Fibroblast of skin of scalp (primary cell): ENCODE measurements around the gene CPT1C.

Experiments
- DNase-seq: peaks from one replicate; pipeline ENCODE4 v3.0.0-alpha.2; 2013

The CPT1C gene

DNA sequence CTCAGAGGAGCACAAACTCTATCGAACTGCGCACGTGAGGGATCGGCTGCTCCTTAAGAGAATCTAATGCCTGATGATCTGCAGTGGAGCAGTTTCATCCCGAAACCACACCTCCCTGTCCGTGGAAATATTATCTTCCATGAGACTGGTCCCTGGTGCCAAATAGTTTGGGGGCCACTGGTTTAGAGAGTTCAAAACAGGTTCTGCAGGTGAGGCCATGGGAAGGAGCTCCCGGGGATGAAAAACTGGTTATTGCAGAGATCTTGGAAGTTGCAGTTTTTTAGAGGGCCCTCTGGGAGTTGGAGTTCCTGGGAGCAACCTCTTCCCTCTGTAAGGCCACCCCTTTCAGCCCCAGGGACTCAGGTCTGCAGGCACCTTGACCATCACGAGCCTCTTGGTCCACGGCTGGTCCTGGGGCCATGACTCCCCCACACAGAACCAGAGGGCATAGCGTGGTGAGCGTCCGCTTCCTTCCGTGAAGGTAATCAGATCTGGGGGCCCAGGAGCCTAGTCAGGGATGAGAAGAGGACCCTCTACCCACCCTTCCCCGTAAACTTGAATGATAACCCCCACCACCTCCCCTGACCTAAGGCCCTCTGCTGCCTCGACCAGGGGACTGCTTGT, 30.5 kb upstream of the CPT1C start:
- DNase-seq = no peak

GRCh38 chr19:49662011-49662410, 28.9 kb upstream of the CPT1C start:
- DNase-seq = no peak

- DNase-seq = no peak
Observed at GRCh38 chr19:49663224-49663623, 27.7 kb upstream of the CPT1C start.

DNA sequence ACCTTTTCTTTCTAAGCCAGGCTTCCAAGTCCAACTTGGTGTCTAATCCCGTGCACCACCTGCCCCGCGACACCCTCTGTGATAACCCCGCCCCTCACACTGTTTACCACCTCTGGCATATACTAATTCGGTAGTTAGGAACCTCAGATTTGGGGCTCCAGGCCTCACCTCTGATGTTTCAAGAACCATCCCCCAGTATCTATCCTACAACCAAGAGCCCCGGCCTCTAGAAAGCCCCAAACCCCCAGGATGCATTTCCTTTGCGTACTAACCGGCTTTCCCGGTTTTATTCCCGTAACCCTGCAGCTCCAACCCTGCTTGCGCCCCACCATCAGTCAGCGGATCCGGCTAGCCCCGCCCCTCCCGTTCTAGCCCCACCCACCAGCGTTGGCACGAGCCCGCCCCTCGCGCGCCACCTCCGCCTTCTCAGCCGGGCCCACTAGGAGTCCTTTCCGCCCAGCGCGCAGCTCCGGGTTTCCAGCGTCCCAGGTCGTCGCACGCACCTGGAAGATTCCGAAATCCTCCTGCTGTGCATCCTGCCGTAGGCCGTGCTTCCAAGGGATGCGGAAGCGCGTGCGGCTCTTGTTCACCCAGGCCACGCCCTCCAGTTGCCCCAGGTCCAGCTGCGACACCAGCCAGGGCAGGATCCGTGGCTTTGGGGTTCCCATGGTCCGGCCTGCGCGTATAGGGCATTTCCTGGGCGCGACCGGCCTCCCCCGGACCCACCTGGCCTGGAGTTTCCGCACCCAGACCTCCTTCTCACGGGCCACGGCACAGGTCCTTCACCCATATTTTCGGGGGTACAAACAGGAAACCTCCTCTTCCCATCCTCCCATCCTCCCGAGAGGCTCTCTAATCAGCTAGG, 26.5 kb upstream of the CPT1C start:
- DNase-seq = peak; percentile 72

DNA sequence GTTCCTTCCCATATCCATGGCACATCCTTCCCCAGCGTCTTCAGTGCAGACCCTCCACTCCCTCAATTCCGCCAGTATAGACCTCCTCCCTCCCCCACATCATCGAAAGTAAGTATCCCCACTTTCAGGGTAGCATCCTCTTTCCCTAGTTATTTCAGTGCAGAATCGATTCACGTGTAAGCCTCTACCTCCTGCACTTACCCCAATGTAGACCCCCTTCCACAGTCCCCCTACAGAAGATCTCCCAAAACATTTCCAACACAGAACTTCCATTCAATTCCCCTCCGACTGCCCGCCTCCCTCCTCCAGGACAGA, 25.9 kb upstream of the CPT1C start:
- no peak for DNase-seq

DNA sequence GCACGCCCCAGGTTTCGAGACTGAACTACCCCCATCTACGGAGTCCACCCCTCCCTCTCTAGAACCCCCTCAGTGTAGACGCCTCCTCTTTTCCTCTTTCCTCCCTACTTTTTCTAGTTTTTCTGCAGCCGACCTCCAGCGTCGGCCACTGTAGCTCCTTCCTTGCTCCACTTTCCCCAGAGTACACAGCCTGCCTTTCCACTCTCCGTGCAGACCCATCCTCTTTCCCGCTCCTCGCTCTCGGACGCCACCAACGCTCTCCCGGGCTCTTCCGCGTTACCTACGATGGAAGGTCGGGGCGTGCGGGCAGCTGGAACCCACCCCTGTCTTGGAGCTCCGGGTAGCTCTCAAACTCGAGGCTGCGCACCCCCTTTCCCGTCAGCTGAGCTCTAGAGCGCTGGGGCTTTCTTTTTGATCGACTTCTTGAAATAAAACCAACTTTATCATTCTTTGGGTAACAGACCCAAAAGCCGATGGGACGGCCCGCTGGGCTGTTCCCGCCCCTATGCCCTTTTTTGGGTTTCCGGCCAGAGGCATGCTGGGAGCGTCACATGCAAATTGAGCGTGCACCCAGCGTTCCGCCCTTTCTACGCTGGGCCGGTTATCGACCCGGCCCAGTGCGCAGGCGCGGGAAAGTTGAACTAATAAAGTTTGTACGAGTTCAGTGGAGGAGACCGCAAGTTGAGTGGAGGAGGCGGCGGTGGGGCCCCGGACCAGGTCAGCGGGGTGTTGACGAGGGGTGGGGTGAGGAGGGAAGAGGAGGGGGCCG, 25.4 kb upstream of the CPT1C start, which contains the start of the genes BCL2L12 and IRF3:
TSS of gene BCL2L12 (plus strand) at position 583 of the 769 bp plus-strand sequence. CDS start 760 bp downstream, outside the sequence.
TSS of gene IRF3 (minus strand) at position 507 of the 769 bp plus-strand sequence. CDS start 1,019 bp downstream, outside the sequence.
- DNase-seq = peak; percentile 96

DNA sequence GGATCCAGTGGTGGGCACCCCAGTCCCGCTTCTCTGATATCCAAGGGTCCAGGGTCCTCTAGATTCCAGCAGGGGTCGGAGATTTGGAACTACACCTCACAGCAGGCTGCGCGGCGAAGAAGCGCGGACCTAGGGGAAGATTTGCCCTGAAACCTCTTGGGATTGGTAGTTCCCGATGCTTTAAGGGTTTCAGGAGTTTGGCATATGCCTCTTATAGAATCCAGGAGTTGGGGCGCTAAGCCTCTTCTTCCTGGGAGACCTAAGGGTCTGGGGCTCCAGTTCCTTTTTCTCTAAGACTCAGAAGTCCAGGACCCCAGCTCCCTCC, 24.8 kb upstream of the CPT1C start:
- no peak for DNase-seq

GRCh38 chr19:49667473-49667872, 23.4 kb upstream of the CPT1C start:
- no peak for DNase-seq

DNA sequence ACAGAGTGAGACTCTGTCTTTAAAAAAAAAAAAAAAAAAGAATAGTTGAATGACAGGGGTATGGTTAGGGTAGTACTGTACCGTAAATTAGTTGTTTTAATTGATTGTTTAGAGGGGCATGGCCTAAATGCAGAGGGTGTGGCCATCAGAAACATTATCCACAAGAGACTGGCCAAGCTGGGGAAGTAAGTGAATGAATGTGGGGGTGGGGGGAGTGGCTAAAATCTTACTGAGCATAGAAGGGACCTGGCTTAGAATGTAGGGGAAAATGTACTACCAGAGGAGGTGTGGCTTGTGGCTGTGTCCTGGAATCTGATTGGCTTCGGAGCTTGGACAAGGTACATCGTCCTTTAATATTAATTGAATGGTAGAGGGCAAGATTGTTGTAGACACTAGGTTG, 21.4 kb upstream of the CPT1C start:
- no peak for DNase-seq

- DNase-seq = peak; percentile 60
Observed at GRCh38 chr19:49672131-49672919, 18.6 kb upstream of the CPT1C start.

GRCh38 chr19:49676136-49676783, 14.7 kb upstream of the CPT1C start:
- peak; percentile 93 for DNase-seq

DNA sequence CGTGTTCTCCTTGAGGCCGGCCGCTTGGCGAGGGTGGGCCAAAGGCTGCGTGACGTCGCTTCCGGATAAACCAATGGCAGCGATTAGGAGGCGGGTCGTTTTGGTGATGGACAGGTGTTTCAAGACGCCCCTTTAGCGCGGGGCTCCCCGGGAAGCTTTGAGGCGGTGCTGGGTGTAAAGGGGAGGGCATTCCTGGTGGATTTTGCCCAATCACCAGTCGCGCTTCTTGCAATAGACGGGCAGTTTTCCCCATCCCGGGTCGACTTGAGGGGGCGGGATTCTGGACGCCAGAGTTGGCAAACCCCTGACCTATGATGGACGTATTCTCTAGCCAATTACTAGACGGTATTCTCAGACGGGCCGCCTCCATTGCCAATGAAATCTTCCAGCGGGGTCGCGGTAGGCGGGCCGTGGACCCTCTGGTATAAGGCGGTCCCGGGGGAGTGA, 14.1 kb upstream of the CPT1C start:
- DNase-seq = peak; percentile 100

DNA sequence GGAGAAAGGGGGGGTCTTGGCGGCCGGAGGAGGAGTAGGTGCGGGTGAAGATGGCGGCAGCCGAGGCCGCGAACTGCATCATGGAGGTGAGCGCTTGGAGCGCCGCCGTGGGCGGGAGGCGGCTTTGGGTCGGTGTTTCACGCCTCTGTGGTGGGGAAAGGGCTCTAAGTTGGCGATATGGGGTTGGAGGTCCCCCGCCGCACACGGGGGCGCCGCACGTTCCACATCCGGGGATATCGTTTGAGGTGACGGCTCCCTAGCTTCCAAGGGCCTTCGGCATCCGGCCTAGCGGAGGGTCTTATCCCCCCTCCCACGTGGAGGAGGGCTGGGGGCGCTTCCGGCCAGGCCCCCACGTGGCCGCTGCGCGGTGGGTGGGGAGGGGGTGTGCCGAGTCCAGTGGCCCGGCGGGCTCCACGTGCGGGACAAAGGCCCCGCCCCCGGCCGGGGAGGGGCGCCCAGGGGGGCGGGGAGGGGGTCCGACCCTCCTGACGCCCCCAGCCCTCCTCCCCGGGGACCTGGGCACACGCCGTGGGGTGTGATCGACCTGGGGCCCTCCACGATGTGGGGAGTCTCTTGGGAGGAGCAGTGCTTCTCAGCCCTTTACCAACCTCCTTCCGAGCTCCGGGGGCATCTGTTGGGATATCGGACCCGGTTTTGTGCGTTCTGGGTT, 13.6 kb upstream of the CPT1C start, which contains the start of gene PRMT1:
TSS of gene PRMT1 (plus strand) at position 41 of the 670 bp plus-strand sequence. CDS start at position 51, 10 bp downstream.
- peak; percentile 43 for DNase-seq

- DNase-seq = peak; percentile 76
Observed at GRCh38 chr19:49677901-49678674, 12.8 kb upstream of the CPT1C start.

GRCh38 chr19:49678985-49679770, 11.7 kb upstream of the CPT1C start:
- no peak for DNase-seq

DNA sequence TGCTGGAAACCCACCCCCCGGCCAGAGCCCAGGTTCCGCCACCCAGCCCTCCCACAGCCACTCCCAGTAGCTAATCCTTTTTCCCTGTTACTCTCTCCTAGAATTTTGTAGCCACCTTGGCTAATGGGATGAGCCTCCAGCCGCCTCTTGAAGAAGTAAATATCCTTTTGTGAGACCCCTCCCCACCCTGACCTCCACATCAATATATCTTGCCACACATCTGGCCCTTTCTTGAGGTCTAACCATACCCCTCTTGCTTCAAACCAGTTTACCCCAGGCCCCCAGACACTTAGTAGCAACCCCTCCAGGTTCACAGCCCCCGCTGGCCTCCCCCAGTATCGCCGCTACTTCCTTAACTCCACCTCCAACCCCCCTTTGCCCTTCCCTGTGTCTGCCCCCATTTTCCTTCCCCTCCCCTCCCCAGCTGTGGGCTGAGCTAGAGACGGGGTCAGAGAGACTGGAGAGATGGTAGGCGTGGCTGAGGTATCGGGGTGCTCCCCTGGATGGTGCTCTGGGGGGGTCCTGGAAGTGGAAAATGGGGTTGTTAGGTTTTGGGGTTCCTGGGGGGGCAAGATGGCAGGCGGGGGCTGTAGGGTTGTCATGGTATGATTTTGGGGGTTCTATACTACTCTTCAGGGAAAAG, 11.0 kb upstream of the CPT1C start:
- DNase-seq = no peak

DNA sequence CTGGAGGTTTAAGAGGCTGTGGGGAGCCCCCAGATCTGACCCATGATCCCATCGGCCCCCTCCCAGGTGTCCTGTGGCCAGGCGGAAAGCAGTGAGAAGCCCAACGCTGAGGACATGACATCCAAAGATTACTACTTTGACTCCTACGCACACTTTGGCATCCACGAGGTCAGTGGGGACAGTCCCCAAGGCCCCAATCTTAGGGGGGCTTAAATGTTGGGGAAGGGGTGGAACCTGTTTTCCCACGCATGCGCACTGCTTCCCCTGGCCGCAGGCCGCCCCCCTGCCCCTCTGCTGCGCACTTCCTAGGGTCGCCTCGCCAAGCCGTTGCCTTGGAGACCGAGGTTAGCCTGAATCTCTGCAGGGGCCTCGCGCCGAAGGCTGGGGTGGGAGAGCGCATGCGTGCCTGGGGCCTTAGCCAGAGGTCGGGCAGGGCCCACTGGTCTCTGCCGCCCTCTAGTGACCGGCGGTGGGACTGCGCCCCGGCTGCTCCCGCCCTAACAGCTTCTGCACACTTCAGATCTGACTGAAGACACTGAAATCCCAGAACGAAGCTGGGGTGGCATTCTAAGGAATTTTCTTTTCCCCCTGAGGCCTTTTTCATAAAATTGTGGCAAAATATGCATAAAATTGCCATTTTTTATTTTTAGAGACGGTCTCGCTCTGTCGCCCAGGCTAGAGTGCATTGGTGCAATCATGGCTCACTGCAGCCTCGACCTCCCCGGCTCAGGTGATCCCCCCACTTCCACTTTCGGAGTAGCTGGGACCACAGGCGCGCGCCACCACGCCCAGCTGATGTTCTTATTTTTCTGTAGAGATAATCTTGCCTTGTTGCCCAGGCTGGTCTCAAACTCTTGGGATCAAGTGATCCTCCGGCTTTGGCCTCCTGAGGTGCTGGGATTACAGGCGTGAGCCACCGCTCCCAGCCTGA, 10.2 kb upstream of the CPT1C start:
- peak; percentile 83 for DNase-seq

DNA sequence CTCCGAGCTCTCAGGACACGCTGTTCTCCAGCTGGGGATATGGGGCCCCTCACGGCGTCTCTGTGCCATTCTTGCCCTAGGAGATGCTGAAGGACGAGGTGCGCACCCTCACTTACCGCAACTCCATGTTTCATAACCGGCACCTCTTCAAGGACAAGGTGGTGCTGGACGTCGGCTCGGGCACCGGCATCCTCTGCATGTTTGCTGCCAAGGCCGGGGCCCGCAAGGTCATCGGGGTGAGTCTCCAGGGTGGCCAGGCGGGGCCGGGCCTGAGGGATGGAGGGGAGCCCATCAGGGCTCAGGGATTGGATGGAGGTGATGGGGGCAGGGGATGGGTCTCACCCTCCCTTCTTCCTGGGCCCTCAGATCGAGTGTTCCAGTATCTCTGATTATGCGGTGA, 9.1 kb upstream of the CPT1C start:
- no peak for DNase-seq
